Motor neuron (in vitro differentiated cells): ENCODE data around the gene ABCC9. TPM values are rescaled to one million over a fixed set of nuclear protein-coding genes. Genes with fewer than 3 reads are reported as not detected.

Experiments used
- ATAC-seq, 8 experiments: fragments of 200-7000 bp; cut with Tn5 transposase; replicated peaks in 6 of 8; 2 replicates each; pipeline ENCODE4 v1.8.0; 2021; ENCODE audit warnings: mild to moderate bottlenecking in 8 of 8, moderate library complexity in 8 of 8
- H3K27ac ChIP-seq, 2 donors: fragments of 250-450 bp; sonication (Bioruptor Pico); 2 replicates each; pipeline ENCODE4 v1.9.0; 2021; ENCODE audit warnings: antibody characterized with exemption in 2 of 2, mild to moderate bottlenecking in 2 of 2, moderate library complexity in 1 of 2
- H3K4me1 ChIP-seq, 2 donors: fragments of 250-450 bp; sonication (Bioruptor Pico); replicated peaks in 1 of 2; 2 replicates each; pipeline ENCODE4 v1.6.1; 2021; ENCODE audit warnings: antibody characterized with exemption in 2 of 2, mild to moderate bottlenecking in 2 of 2, moderate library complexity in 1 of 2
- H3K4me3 ChIP-seq, 5 donors: fragments of 250-450 bp; sonication (Bioruptor Pico); 2 replicates each; pipeline ENCODE4 v1.9.0; 2021; ENCODE audit warnings: antibody characterized with exemption in 5 of 5, mild to moderate bottlenecking in 5 of 5, moderate library complexity in 4 of 5
- WGBS, 10 experiments: fragments of 450-650 bp; shearing (Covaris generic); methylation state at CpG; one replicate each; pipeline ENCODE4 v1.0.0; 2022; 5-methylcytosine and 5-hydroxymethylcytosine counted together
- in situ Hi-C, 9 experiments: fragments of 400-800 bp; cut with MboI; loops; one replicate each; pipeline ENCODE4 v1.15.0; 2021; ENCODE audit warnings: low sequenced_read_pairs in 9 of 9, low pct_unique_long_range_greater_than_20kb in 2 of 9; ENCODE audit not compliant: unreplicated experiment in 9 of 9
- total RNA-seq, 8 experiments: library from RNA; unstranded; fragments of 300-600 nt; gene quantifications; 2 replicates each; pipeline versions ENCODE4 v1.2.3 to v1.2.4, GENCODE V29; 2022

Gene ABCC9
- total RNA-seq, 8 experiments from 2014 or later = 0.04 to 6.6 (median 0.36) TPM

- Histone ChIP-seq H3K27ac (no peak overlapping the region), H3K4me1 (peaks cover 3 to 5% of the 10 kb centered on the region in 2 donors), H3K4me3 (peak overlapping the region in 2 of 5 donors; percentile 33 to 45)
- in situ Hi-C loops = no loop called here
- no peak for ATAC-seq
- WGBS, 10 experiments = 11 to 66% (median 33%) methylated on average over 1 to 10 of the region's 10 CpGs
Observed at GRCh38 chr12:21773806-21774205, 167.4 kb downstream of the ABCC9 start.

GRCh38 chr12:21773263-21773741 lies 167.9 kb downstream of the ABCC9 start:
- 57 to 100% (median 81%) methylated on average over 3 to 19 of the region's 23 CpGs; no CpG with 5 or more reads in 5 of the 10 experiments for WGBS, 10 experiments
- no peak for ATAC-seq
- Histone ChIP-seq H3K27ac (no peak overlapping the region), H3K4me3 (no peak overlapping the region), H3K4me1 (peaks cover 3 to 5% of the 10 kb centered on the region in 2 donors)
- in situ Hi-C loops = no loop called here

GRCh38 chr12:21771311-21771710 lies 169.9 kb downstream of the ABCC9 start:
- no peak overlapping the region for H3K4me3 ChIP-seq
- 0 to 100% (median 41%) methylated on average over 1 of the region's 1 CpG; no CpG with 5 or more reads in 2 of the 10 experiments for WGBS, 10 experiments
- H3K4me1 ChIP-seq = peaks cover 3 to 5% of the 10 kb centered on the region in 2 donors
- no peak for ATAC-seq
- in situ Hi-C loops = no loop called here
- no peak overlapping the region for H3K27ac ChIP-seq

GRCh38 chr12:21769307-21769706 lies 171.9 kb downstream of the ABCC9 start:
- no peaks in the 10 kb centered on the region for H3K4me1 ChIP-seq
- WGBS, 10 experiments = 0 to 83% (median 59%) methylated on average over 1 to 2 of the region's 2 CpGs; no CpG with 5 or more reads in 1 of the 10 experiments
- no peak overlapping the region for H3K4me3 ChIP-seq
- no peak overlapping the region for H3K27ac ChIP-seq
- in situ Hi-C loops = no loop called here
- peak in 2 of 8 experiments; percentile 79 to 81 for ATAC-seq

GRCh38 chr12:21766403-21766802 lies 174.8 kb downstream of the ABCC9 start:
- ATAC-seq = no peak
- Histone ChIP-seq H3K4me1 (no peaks in the 10 kb centered on the region), H3K27ac (no peak overlapping the region), H3K4me3 (no peak overlapping the region)
- 0 to 100% (median 80%) methylated on average over 1 of the region's 2 CpGs; no CpG with 5 or more reads in 3 of the 10 experiments for WGBS, 10 experiments
- in situ Hi-C loops = no loop called here

GRCh38 chr12:21764950-21765349 lies 176.3 kb downstream of the ABCC9 start:
- ATAC-seq = peak in 1 of 8 experiments; percentile 20
- WGBS, 10 experiments = 17 to 100% (median 86%) methylated on average over 1 to 4 of the region's 4 CpGs
- in situ Hi-C loops = no loop called here
- Histone ChIP-seq H3K4me1 (no peaks in the 10 kb centered on the region), H3K4me3 (no peak overlapping the region), H3K27ac (no peak overlapping the region)

- in situ Hi-C loops = no loop called here
- ATAC-seq = no peak
- Histone ChIP-seq H3K4me3 (no peak overlapping the region), H3K4me1 (no peaks in the 10 kb centered on the region), H3K27ac (no peak overlapping the region)
- WGBS, 10 experiments = 20 to 100% (median 75%) methylated on average over 1 to 2 of the region's 2 CpGs; no CpG with 5 or more reads in 2 of the 10 experiments
Observed at GRCh38 chr12:21764065-21764464, 177.2 kb downstream of the ABCC9 start.

GRCh38 chr12:21763531-21763930 lies 177.7 kb downstream of the ABCC9 start:
- Histone ChIP-seq H3K27ac (no peak overlapping the region), H3K4me3 (no peak overlapping the region), H3K4me1 (no peaks in the 10 kb centered on the region)
- in situ Hi-C loops = no loop called here
- WGBS, 10 experiments = 38 to 100% (median 90%) methylated on average over 1 to 2 of the region's 2 CpGs; no CpG with 5 or more reads in 5 of the 10 experiments
- no peak for ATAC-seq

- Histone ChIP-seq H3K4me1 (no peaks in the 10 kb centered on the region), H3K4me3 (no peak overlapping the region), H3K27ac (no peak overlapping the region)
- 30 to 100% (median 89%) methylated on average over 1 to 5 of the region's 5 CpGs; no CpG with 5 or more reads in 1 of the 10 experiments for WGBS, 10 experiments
- in situ Hi-C loops = no loop called here
- ATAC-seq = no peak
Observed at GRCh38 chr12:21759737-21760136, 181.5 kb downstream of the ABCC9 start.

GRCh38 chr12:21757735-21758134 lies 183.5 kb downstream of the ABCC9 start:
- WGBS, 10 experiments = 0 to 100% (median 78%) methylated on average over 1 to 2 of the region's 2 CpGs
- ATAC-seq = no peak
- Histone ChIP-seq H3K4me1 (no peaks in the 10 kb centered on the region), H3K4me3 (no peak overlapping the region), H3K27ac (no peak overlapping the region)
- in situ Hi-C loops = no loop called here

- ATAC-seq = no peak
- H3K4me3 ChIP-seq = no peak overlapping the region
- in situ Hi-C loops = no loop called here
- no peak overlapping the region for H3K27ac ChIP-seq
- no peaks in the 10 kb centered on the region for H3K4me1 ChIP-seq
- WGBS, 10 experiments = 44 to 100% (median 94%) methylated on average over 2 to 4 of the region's 4 CpGs; no CpG with 5 or more reads in 1 of the 10 experiments
Observed at GRCh38 chr12:21756699-21757098, 184.5 kb downstream of the ABCC9 start.

GRCh38 chr12:21751517-21751916 lies 189.7 kb downstream of the ABCC9 start:
- H3K4me3 ChIP-seq = no peak overlapping the region
- 0 to 79% (median 38%) methylated on average over 3 to 4 of the region's 4 CpGs; no CpG with 5 or more reads in 1 of the 10 experiments for WGBS, 10 experiments
- in situ Hi-C loops = no loop called here
- no peak overlapping the region for H3K27ac ChIP-seq
- peaks cover 0 to 4% of the 10 kb centered on the region in 2 donors for H3K4me1 ChIP-seq
- peak in 6 of 8 experiments; percentile 33 to 82 (median 59) for ATAC-seq
